ENCODE data around the gene PCED1A. TPM values are rescaled to one million over a fixed set of nuclear protein-coding genes. Genes with fewer than 3 reads are reported as not detected.

Gene PCED1A
- total and polyA plus RNA-seq, 2 donors (not counting 3 experiments of a cell fraction or from before 2014, with no cell fraction given) = 20.1 to 32.0 TPM

DNA sequence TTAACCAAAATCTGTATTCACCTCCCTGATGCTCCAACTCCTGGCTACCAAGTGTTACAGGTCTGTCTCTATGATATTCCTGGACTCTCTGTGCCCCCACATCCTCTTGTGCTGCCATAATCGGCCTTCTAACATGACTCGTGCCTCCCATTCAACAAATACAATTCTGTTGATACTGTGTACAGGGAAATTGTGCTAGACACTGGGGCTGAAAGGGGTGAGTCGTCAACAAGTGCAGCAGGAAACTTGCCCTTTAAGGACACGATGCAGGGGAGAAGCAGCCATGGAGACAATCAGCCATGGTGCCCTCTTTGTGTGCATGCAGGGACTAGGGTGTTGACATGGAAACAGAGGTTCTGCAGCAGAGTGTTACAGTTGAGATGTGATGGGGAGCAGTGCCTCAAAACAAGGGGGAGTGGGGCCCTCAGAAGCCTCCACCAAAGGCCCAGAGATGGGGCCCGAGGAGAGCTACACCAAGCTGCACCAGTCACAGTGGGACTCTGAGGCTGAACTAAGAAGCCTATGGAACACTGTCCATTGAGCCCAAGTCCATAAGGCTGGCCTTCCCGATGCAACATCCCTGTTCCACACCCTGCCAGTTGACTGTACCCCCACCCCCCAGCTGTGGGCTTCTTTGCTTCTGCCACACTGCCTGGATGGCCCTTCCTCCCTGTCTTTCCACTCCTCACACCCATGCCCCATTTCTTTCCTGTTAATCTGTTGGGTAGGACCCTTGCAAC, 3.1 kb downstream of the PCED1A start:
- FAIRE-seq = no peak
- H3K36me3 ChIP-seq (ENCODE audit: control insufficient read depth in 2 of 2, extremely low read depth in 1 of 2, insufficient read depth in 2 of 2, low read length in 2 of 2) = peaks cover 0 to 2% of the 10 kb centered on the region in 2 experiments
- no peak overlapping the region for H3K4me2 ChIP-seq (ENCODE audit: insufficient read depth, low read length)
- H3K4me3 ChIP-seq (replicated peaks in 1 of 3; ENCODE audit: insufficient read depth in 1 of 3, low read depth in 1 of 3, low read length in 3 of 3) = no peak overlapping the region
- H4K20me1 ChIP-seq (replicated peaks; ENCODE audit: control insufficient read depth, extremely low read depth, insufficient read depth, low read length) = no peaks in the 10 kb centered on the region
- dilution Hi-C loops (cut with MboI; ENCODE audit: extremely low pct_ligation_motif_present, low sequenced_read_pairs) (no loop called here), intact Hi-C loops (cut with micrococcal nuclease) (no loop called here)
- no peaks in the 10 kb centered on the region for H3K27me3 ChIP-seq (ENCODE audit: control insufficient read depth in 2 of 2, insufficient read depth in 2 of 2, low read length in 2 of 2)
- H3K4me1 ChIP-seq (ENCODE audit: control insufficient read depth, extremely low read depth, insufficient read depth, low read length) = peaks cover 4% of the 10 kb centered on the region
- H2AFZ ChIP-seq (ENCODE audit: low read depth, low read length) = no peak overlapping the region
- no peaks in the 10 kb centered on the region for H3K9me1 ChIP-seq (replicated peaks; ENCODE audit: control insufficient read depth, extremely low read depth, insufficient read depth, low read length)
- no peak overlapping the region for H3K27ac ChIP-seq (ENCODE audit: insufficient read depth, low read depth, low read length)
- peak; percentile 36 for TF ChIP-seq FOS (IDR thresholded peaks at IDR 0.05; ENCODE audit: borderline replicate concordance, insufficient read depth, low read length)
- TF ChIP-seq POLR2A (IDR thresholded peaks at IDR 0.05; ENCODE audit: low read depth, low read length) = no peak
- TF ChIP-seq, protein P1, sequence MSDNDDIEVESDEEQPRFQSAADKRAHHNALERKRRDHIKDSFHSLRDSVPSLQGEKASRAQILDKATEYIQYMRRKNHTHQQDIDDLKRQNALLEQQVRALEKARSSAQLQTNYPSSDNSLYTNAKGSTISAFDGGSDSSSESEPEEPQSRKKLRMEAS (IDR thresholded peaks at IDR 0.05; ENCODE audit: insufficient read depth, insufficient read length) = no peak
- no peak for TF ChIP-seq EZH2 (IDR thresholded peaks at IDR 0.05; ENCODE audit: borderline replicate concordance, low read depth, low read length, severe bottlenecking)
- TF ChIP-seq, protein P2, sequence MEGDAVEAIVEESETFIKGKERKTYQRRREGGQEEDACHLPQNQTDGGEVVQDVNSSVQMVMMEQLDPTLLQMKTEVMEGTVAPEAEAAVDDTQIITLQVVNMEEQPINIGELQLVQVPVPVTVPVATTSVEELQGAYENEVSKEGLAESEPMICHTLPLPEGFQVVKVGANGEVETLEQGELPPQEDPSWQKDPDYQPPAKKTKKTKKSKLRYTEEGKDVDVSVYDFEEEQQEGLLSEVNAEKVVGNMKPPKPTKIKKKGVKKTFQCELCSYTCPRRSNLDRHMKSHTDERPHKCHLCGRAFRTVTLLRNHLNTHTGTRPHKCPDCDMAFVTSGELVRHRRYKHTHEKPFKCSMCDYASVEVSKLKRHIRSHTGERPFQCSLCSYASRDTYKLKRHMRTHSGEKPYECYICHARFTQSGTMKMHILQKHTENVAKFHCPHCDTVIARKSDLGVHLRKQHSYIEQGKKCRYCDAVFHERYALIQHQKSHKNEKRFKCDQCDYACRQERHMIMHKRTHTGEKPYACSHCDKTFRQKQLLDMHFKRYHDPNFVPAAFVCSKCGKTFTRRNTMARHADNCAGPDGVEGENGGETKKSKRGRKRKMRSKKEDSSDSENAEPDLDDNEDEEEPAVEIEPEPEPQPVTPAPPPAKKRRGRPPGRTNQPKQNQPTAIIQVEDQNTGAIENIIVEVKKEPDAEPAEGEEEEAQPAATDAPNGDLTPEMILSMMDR (IDR thresholded peaks at IDR 0.05; ENCODE audit: extremely low read depth in 1 of 2, insufficient read depth in 1 of 2, low read depth in 1 of 2, low read length in 2 of 2) = no peak
- POLR2A ChIA-PET = no interaction called here
- no peak overlapping the region for H3K9ac ChIP-seq (replicated peaks; ENCODE audit: extremely low read depth, insufficient read depth, low read length)
- CTCF ChIA-PET = interaction anchor here (2.3 kb wide), 1 partner anchor 85 kb away, joined by 5 read pairs; no protein-coding TSS in a partner anchor
- DNase-seq (ENCODE audit: low read depth, low spot score) = no peak
- no peaks in the 10 kb centered on the region for H3K9me3 ChIP-seq (replicated peaks; ENCODE audit: control insufficient read depth, insufficient read depth, low read length)
- BruUV-seq (replicated peaks) = no TSS peak
- peaks cover 3% of the 10 kb centered on the region for H3K79me2 ChIP-seq (ENCODE audit: control insufficient read depth, insufficient read depth, low read length)

All from endothelial cell of umbilical vein (primary cell).